Inflammatory macrophage treated with lipopolysaccharide for 1 hour (primary cell): Measurements from ENCODE around the gene OR2A14.
"Not testable (repeated sequence)": the region's sequence is repeated elsewhere in the genome, so short reads cannot be mapped to it uniquely, and the experiment has no call there.

Experiments used
- DNase-seq, 2 donors: peaks; one replicate each; pipeline ENCODE4 v3.0.0-alpha.2; 2020 to 2022

Gene OR2A14

GRCh38 chr7:144122876-144123275 is at the start of gene OR2A14:
Gene OR2A14, plus strand, starts transcription at chr7:144123176. Its CDS starts 5,937 bp downstream, at chr7:144129113.
- no peak for DNase-seq

- DNase-seq: no peak
Measured at GRCh38 chr7:144074374-144074773, 48.6 kb upstream of the OR2A14 start.

GRCh38 chr7:144085978-144086377 is 37.0 kb upstream of the OR2A14 start, which contains the start of gene OR2A12:
Gene OR2A12, plus strand, starts transcription at chr7:144086278. Its CDS starts 8,830 bp downstream, at chr7:144095108.
- DNase-seq: no peak

GRCh38 chr7:144086730-144087129 is 36.2 kb upstream of the OR2A14 start:
- DNase-seq: no peak

- DNase-seq: no peak
Measured at GRCh38 chr7:144087230-144087629, 35.7 kb upstream of the OR2A14 start.

- DNase-seq: no peak
Measured at GRCh38 chr7:144090667-144091066, 32.3 kb upstream of the OR2A14 start.

- no peak for DNase-seq
Measured at GRCh38 chr7:144098776-144099175, 24.2 kb upstream of the OR2A14 start.

GRCh38 chr7:144100607-144101006 is 22.4 kb upstream of the OR2A14 start:
- no peak for DNase-seq

- DNase-seq: no peak
Measured at GRCh38 chr7:144102041-144102440, 20.9 kb upstream of the OR2A14 start.

GRCh38 chr7:144105211-144105610 is 17.8 kb upstream of the OR2A14 start:
- no peak for DNase-seq

- no peak for DNase-seq
Measured at GRCh38 chr7:144109283-144109682, 13.7 kb upstream of the OR2A14 start, which contains the start of gene OR2A2. Gene OR2A2, plus strand, starts transcription at chr7:144109583. Its CDS starts 0 bp downstream, at chr7:144109583.

- no peak for DNase-seq
Measured at GRCh38 chr7:144110272-144110671, 12.7 kb upstream of the OR2A14 start.

GRCh38 chr7:144113651-144114050 is 9.3 kb upstream of the OR2A14 start:
- no peak for DNase-seq

- DNase-seq: no peak
Measured at GRCh38 chr7:144118341-144118740, 4.6 kb upstream of the OR2A14 start.

- peak; percentile 53 to 85 for DNase-seq
Measured at GRCh38 chr7:144127714-144128334, 4.8 kb downstream of the OR2A14 start.

GRCh38 chr7:144129601-144130000 is 6.6 kb downstream of the OR2A14 start:
- not testable (repeated sequence) for DNase-seq

GRCh38 chr7:144130730-144131129 is 7.8 kb downstream of the OR2A14 start:
- DNase-seq: no peak

- no peak for DNase-seq
Measured at GRCh38 chr7:144132262-144132661, 9.3 kb downstream of the OR2A14 start.

- DNase-seq: peak; percentile 3 to 24
Measured at GRCh38 chr7:144133307-144133706, 10.3 kb downstream of the OR2A14 start.

GRCh38 chr7:144134116-144134515 is 11.1 kb downstream of the OR2A14 start:
- DNase-seq: no peak

- no peak for DNase-seq
Measured at GRCh38 chr7:144137501-144137900, 14.5 kb downstream of the OR2A14 start.

- no peak for DNase-seq
Measured at GRCh38 chr7:144142187-144142586, 19.2 kb downstream of the OR2A14 start.

- DNase-seq: no peak
Measured at GRCh38 chr7:144144426-144144825, 21.4 kb downstream of the OR2A14 start.

- DNase-seq: no peak
Measured at GRCh38 chr7:144148224-144148827, 25.4 kb downstream of the OR2A14 start.

- no peak for DNase-seq
Measured at GRCh38 chr7:144158861-144159260, 35.9 kb downstream of the OR2A14 start.
